Amygdala (tissue), 56 donors: ENCODE results near the gene SPATA13.

Source experiments
- DNase-seq, 56 donors: peaks; one replicate each; lab custom pipeline; 2025; lab: John Stamatoyannopoulos, UW

The SPATA13 gene

GRCh38 chr13:24272452-24273161 lies 112.1 kb downstream of the SPATA13 start:
- peak in 5 of 56 donors; percentile 15 to 37 (median 26) for DNase-seq

- DNase-seq = no peak
Observed at GRCh38 chr13:24273926-24274325, 113.4 kb downstream of the SPATA13 start.

- DNase-seq = peak in 21 of 56 donors; percentile 12 to 72 (median 34)
Observed at GRCh38 chr13:24274452-24275021, 114.0 kb downstream of the SPATA13 start.

GRCh38 chr13:24275041-24275440 lies 114.5 kb downstream of the SPATA13 start:
- no peak for DNase-seq

GRCh38 chr13:24276306-24276705 lies 115.8 kb downstream of the SPATA13 start:
- DNase-seq = no peak

- DNase-seq = no peak
Observed at GRCh38 chr13:24276861-24277260, 116.3 kb downstream of the SPATA13 start.

GRCh38 chr13:24277761-24278160 lies 117.2 kb downstream of the SPATA13 start:
- DNase-seq = no peak

GRCh38 chr13:24279327-24280110 lies 119.0 kb downstream of the SPATA13 start:
- DNase-seq = no peak

GRCh38 chr13:24280720-24281119 lies 120.2 kb downstream of the SPATA13 start:
- DNase-seq = peak in 24 of 56 donors; percentile 7 to 61 (median 25)

GRCh38 chr13:24281188-24282008 lies 120.9 kb downstream of the SPATA13 start:
- no peak for DNase-seq

GRCh38 chr13:24282256-24282655 lies 121.7 kb downstream of the SPATA13 start:
- DNase-seq = no peak

- DNase-seq = no peak
Observed at GRCh38 chr13:24284889-24285565, 124.5 kb downstream of the SPATA13 start.

- DNase-seq = no peak
Observed at GRCh38 chr13:24286624-24287023, 126.1 kb downstream of the SPATA13 start.

- no peak for DNase-seq
Observed at GRCh38 chr13:24287748-24288287, 127.3 kb downstream of the SPATA13 start.

GRCh38 chr13:24288870-24289269 lies 128.3 kb downstream of the SPATA13 start:
- DNase-seq = no peak

GRCh38 chr13:24290280-24290932 lies 129.9 kb downstream of the SPATA13 start:
- DNase-seq = no peak

- DNase-seq = no peak
Observed at GRCh38 chr13:24292481-24292880, 132.0 kb downstream of the SPATA13 start.

GRCh38 chr13:24293746-24294145 lies 133.2 kb downstream of the SPATA13 start:
- no peak for DNase-seq

GRCh38 chr13:24299488-24300114 lies 139.1 kb downstream of the SPATA13 start:
- no peak for DNase-seq
